Activated T-helper 1 cell treated with anti-CD3 and anti-CD28 coated beads, Interleukin-2, amount 50 U/mL, for 16 hours (primary cell): ENCODE measurements around the gene SPINK4.

Experiments
- DNase-seq, 2 donors: peaks; one replicate each; pipeline ENCODE4 v3.0.0-alpha.2; 2020; ENCODE audit warnings: low read depth in 1 of 2, low spot score in 1 of 2

Gene SPINK4

GRCh38 chr9:33229359-33230114 lies 10.4 kb upstream of the SPINK4 start:
- no peak for DNase-seq

GRCh38 chr9:33230756-33231622 lies 9.0 kb upstream of the SPINK4 start:
- no peak for DNase-seq

- no peak for DNase-seq
Measured at GRCh38 chr9:33231623-33231942, 8.4 kb upstream of the SPINK4 start.

GRCh38 chr9:33232815-33233214 lies 7.2 kb upstream of the SPINK4 start:
- DNase-seq, result no peak

- DNase-seq, result no peak
Measured at GRCh38 chr9:33233626-33234342, 6.2 kb upstream of the SPINK4 start.

GRCh38 chr9:33234511-33235467 lies 5.2 kb upstream of the SPINK4 start:
- no peak for DNase-seq

GRCh38 chr9:33236571-33236970 lies 3.4 kb upstream of the SPINK4 start:
- no peak for DNase-seq

GRCh38 chr9:33241298-33241697 lies 1.3 kb downstream of the SPINK4 start:
- no peak for DNase-seq

GRCh38 chr9:33242609-33243134 lies 2.7 kb downstream of the SPINK4 start:
- no peak for DNase-seq

GRCh38 chr9:33244137-33244784 lies 4.3 kb downstream of the SPINK4 start:
- DNase-seq, result no peak

GRCh38 chr9:33245341-33245740 lies 5.4 kb downstream of the SPINK4 start:
- no peak for DNase-seq

GRCh38 chr9:33246269-33246860 lies 6.4 kb downstream of the SPINK4 start:
- no peak for DNase-seq

- no peak for DNase-seq
Measured at GRCh38 chr9:33248606-33249005, 8.6 kb downstream of the SPINK4 start.

- DNase-seq, result no peak
Measured at GRCh38 chr9:33249087-33249658, 9.2 kb downstream of the SPINK4 start.

- DNase-seq, result no peak
Measured at GRCh38 chr9:33249983-33250382, 10.0 kb downstream of the SPINK4 start.

GRCh38 chr9:33250458-33250995 lies 10.6 kb downstream of the SPINK4 start:
- DNase-seq, result no peak

- DNase-seq, result no peak
Measured at GRCh38 chr9:33254211-33254610, 14.2 kb downstream of the SPINK4 start.

- DNase-seq, result no peak
Measured at GRCh38 chr9:33255014-33255413, 15.0 kb downstream of the SPINK4 start.

GRCh38 chr9:33255471-33255870 lies 15.5 kb downstream of the SPINK4 start:
- no peak for DNase-seq
